Esophagus squamous epithelium (tissue), 5 donors: ENCODE data around the gene SSX2IP. TPM values are rescaled to one million over a fixed set of nuclear protein-coding genes. Genes with fewer than 3 reads are reported as not detected.

Experiments
- DNase-seq: peaks from one replicate; lab custom pipeline; 2025; lab: John Stamatoyannopoulos, UW
- H3K27ac ChIP-seq, 4 donors: fragments of 200-600 bp; sonication (generic); one replicate each; pipeline ENCODE4 v1.5.1; 2016 to 2019; ENCODE audit warnings: mild to moderate bottlenecking in 1 of 4
- H3K27me3 ChIP-seq, 4 donors: fragments of 200-600 bp; sonication (generic); 1 replicate in 3 of 4; 2 replicates in 1 of 4; pipeline versions ENCODE4 v1.5.1 to v1.6.0; 2017 to 2021; ENCODE audit warnings: antibody characterized with exemption in 1 of 4
- H3K36me3 ChIP-seq, 3 donors: fragments of 200-600 bp; sonication (generic); one replicate each; pipeline ENCODE4 v1.5.1; 2016 to 2019
- H3K4me1 ChIP-seq, 3 donors: fragments of 200-600 bp; sonication (generic); one replicate each; pipeline ENCODE4 v1.5.1; 2017 to 2019
- H3K4me3 ChIP-seq, 4 donors: fragments of 200-600 bp; sonication (generic); 1 replicate in 3 of 4; 2 replicates in 1 of 4; pipeline ENCODE4 v1.5.1; 2016 to 2019; ENCODE audit warnings: mild to moderate bottlenecking in 2 of 4, moderate library complexity in 1 of 4
- H3K9me3 ChIP-seq, 3 donors: fragments of 200-600 bp; sonication (generic); one replicate each; pipeline ENCODE4 v1.5.1; 2016 to 2019
- CTCF ChIP-seq, 6 experiments: fragments of 450-650 bp in 4 of 6; fragments of 200-600 bp in 2 of 6; sonication (generic) in 2 of 6; IDR thresholded peaks; one replicate each; pipeline ENCODE4 v1.5.1; 2016 to 2019; ENCODE audit warnings: antibody characterized with exemption in 6 of 6, mild to moderate bottlenecking in 4 of 6, moderate library complexity in 4 of 6
- POLR2A ChIP-seq, 4 donors: fragments of 450-650 bp; IDR thresholded peaks; one replicate each; pipeline ENCODE4 v1.6.1; 2017; ENCODE audit warnings: antibody characterized with exemption in 4 of 4, mild to moderate bottlenecking in 4 of 4, moderate library complexity in 3 of 4
- WGBS, 2 donors: methylation state at CpG; one replicate each; pipeline ENCODE4 v1.1.5; 2018; 5-methylcytosine and 5-hydroxymethylcytosine counted together
- intact Hi-C: fragments of 100-400 bp; cut with DNase I; formaldehyde crosslinking; loops from one replicate; pipeline ENCODE4 v1.15.0; 2022
- total RNA-seq, 4 donors: library from RNA; depleted of rRNA; stranded (reverse); fragments of >200 nt; gene quantifications; one replicate each; pipeline ENCODE4 v1.1.0, GENCODE V29; 2016
- donor health status: DM: yes; HTN: yes; CAD: no.

Gene SSX2IP
- total RNA-seq, 4 donors from 2014 or later = 6.5 to 13.4 (median 8.6) TPM

DNA sequence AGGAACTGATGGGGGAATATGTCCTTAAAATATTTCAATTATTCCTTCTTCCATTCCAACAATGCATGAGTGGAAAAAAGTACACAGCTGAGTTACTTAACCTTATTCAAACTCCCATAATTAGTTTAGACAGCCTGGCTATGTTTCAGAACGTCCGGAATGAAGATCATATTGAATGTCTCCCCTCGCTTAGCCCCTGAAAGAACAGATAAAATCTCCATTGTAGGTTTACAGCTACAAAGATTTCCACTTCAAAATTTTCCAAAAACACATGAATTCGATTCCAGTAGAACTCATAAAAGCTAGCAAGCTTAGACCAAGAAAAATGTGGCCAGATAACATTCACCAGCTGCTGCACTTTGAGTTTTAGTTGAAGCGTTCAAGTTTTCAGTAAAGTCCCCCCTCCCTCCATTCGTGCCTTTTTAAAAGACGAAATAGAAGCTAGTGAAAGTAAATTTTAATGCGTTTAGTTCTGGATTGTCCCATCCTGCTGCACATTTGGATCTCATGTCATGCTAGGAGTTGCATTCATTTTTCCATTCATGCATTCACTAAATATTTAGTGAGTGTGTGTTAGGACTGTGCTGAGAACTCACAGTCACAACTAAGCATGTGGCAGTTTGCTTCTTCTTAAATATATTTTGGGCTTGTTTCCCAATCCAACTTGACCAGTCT lies 29.4 kb upstream of the SSX2IP start:
- Histone ChIP-seq H3K4me3 (no peak overlapping the region), H3K4me1 (peaks cover 0 to 9% (median 3%) of the 10 kb centered on the region in 3 donors), H3K9me3 (no peaks in the 10 kb centered on the region), H3K27ac (peak overlapping the region in 2 of 4 donors; percentile 31 to 43), H3K36me3 (no peaks in the 10 kb centered on the region), H3K27me3 (no peaks in the 10 kb centered on the region)
- TF ChIP-seq POLR2A (IDR thresholded peaks at IDR 0.05) (no peak), CTCF (IDR thresholded peaks at IDR 0.05) (no peak)
- intact Hi-C loops = no loop called here
- no peak for DNase-seq
- 61 to 62% methylated on average over 8 of the region's 8 CpGs for WGBS, 2 donors

DNA sequence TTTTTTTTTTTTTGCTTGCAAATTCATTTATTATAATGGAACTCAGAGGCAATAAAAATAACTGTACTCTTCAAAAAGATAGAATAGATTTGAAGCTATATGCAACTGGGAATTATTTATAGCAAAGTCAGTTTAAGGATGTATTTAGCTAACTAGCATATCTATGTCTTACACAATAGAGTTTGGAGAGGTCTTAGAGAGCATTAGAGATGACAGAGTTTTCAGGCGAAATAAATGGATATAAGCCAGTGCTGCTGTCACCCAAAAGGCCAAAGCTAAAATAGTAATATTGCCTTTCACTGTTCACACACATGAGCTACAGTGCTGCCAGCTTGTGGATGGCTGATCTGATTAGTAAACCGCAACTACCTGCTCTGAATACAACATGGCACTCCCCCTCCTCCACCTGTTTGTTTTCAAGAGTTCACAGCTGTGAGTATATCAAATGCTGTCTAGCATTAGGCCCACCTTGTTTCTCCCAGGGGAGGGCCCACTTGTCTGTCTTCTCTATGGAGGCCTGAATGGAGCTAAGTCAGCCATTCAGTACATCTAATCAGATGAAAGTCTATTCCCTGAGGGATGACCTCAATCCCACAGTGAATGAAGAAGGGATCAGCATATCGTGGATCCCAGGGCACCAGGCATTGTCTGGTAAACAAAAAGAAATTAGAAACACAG lies 25.2 kb upstream of the SSX2IP start:
- intact Hi-C loops = no loop called here
- Histone ChIP-seq H3K27ac (no peak overlapping the region), H3K9me3 (no peaks in the 10 kb centered on the region), H3K4me1 (peaks cover 0 to 6% (median 1%) of the 10 kb centered on the region in 3 donors), H3K4me3 (no peak overlapping the region), H3K27me3 (no peaks in the 10 kb centered on the region), H3K36me3 (no peaks in the 10 kb centered on the region)
- WGBS, 2 donors = 78 to 79% methylated on average over 3 of the region's 3 CpGs
- DNase-seq = no peak
- TF ChIP-seq CTCF (IDR thresholded peaks at IDR 0.05) (no peak), POLR2A (IDR thresholded peaks at IDR 0.05) (no peak)

DNA sequence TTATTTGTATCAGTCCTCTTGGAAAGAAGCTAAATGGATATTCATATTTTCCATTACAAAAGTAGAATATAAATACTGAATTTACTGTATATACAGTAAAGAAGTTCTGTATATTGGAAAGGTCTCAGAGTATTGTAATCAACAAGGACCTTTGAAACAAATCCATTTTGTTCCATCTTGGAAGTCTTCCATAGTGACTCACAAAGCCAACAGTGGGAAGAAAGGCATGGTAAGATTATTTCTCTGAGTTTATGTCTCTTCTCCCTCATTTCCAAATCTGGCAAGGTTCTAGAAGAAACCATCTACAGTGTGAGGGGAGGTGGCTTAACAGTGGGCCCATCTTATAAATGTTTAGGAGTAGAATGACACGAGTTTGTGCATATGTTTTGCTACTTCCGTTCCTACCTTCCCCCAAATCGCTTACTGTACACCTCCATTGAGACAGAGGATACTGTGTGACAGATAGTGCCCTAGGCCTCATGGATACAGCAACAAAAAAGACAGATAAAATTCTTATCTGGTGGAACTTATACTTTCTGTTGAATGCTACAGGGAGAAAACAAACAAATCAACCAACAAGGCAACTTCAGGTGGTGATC lies 22.1 kb upstream of the SSX2IP start:
- intact Hi-C loops = no loop called here

GRCh38 chr1:84711869-84712268 lies 21.6 kb upstream of the SSX2IP start:
- TF ChIP-seq CTCF (IDR thresholded peaks at IDR 0.05) (no peak), POLR2A (IDR thresholded peaks at IDR 0.05) (no peak)
- Histone ChIP-seq H3K27ac (no peak overlapping the region), H3K36me3 (no peaks in the 10 kb centered on the region), H3K4me1 (no peaks in the 10 kb centered on the region), H3K27me3 (no peaks in the 10 kb centered on the region), H3K9me3 (no peaks in the 10 kb centered on the region), H3K4me3 (no peak overlapping the region)
- intact Hi-C loops = no loop called here
- WGBS, 2 donors = 74 to 76% methylated on average over 4 of the region's 4 CpGs
- DNase-seq = no peak

More for the DNA sequence above, 22.1 kb upstream of the SSX2IP start:
- WGBS, 2 donors = 54 to 70% methylated on average over 3 of the region's 3 CpGs
- Histone ChIP-seq H3K36me3 (no peaks in the 10 kb centered on the region), H3K4me1 (no peaks in the 10 kb centered on the region), H3K9me3 (no peaks in the 10 kb centered on the region), H3K4me3 (no peak overlapping the region), H3K27me3 (no peaks in the 10 kb centered on the region), H3K27ac (no peak overlapping the region)
- no peak for DNase-seq
- no peak for TF ChIP-seq POLR2A (IDR thresholded peaks at IDR 0.05)
- no peak for TF ChIP-seq CTCF (IDR thresholded peaks at IDR 0.05)

GRCh38 chr1:84711121-84711520 lies 20.9 kb upstream of the SSX2IP start:
- Histone ChIP-seq H3K9me3 (no peaks in the 10 kb centered on the region), H3K4me1 (no peaks in the 10 kb centered on the region), H3K27ac (no peak overlapping the region), H3K36me3 (no peaks in the 10 kb centered on the region), H3K4me3 (no peak overlapping the region), H3K27me3 (no peaks in the 10 kb centered on the region)
- no peak for DNase-seq
- intact Hi-C loops = no loop called here
- 64 to 95% methylated on average over 1 of the region's 1 CpG for WGBS, 2 donors
- TF ChIP-seq POLR2A (IDR thresholded peaks at IDR 0.05) = no peak
- TF ChIP-seq CTCF (IDR thresholded peaks at IDR 0.05) = no peak
